Glutamatergic neuron (in vitro differentiated cells): ENCODE measurements around the gene PRLR. TPM values are rescaled to one million over a fixed set of nuclear protein-coding genes. Genes with fewer than 3 reads are reported as not detected.

Experiments
- DNase-seq: peaks from one replicate; pipeline ENCODE4 v3.0.0; 2022
- H3K27ac Mint-ChIP-seq: one replicate; pipeline ENCODE4 v1.8.0; 2020; ENCODE audit warnings: mild to moderate bottlenecking, mixed read lengths, inconsistent platforms; ENCODE audit not compliant: unreplicated experiment
- H3K27me3 Mint-ChIP-seq: one replicate; pipeline ENCODE4 v1.8.0; 2020; ENCODE audit warnings: mild to moderate bottlenecking, moderate library complexity, mixed read lengths, inconsistent platforms; ENCODE audit not compliant: unreplicated experiment
- H3K36me3 Mint-ChIP-seq: one replicate; pipeline ENCODE4 v1.8.0; 2020; ENCODE audit warnings: mild to moderate bottlenecking, mixed read lengths, inconsistent platforms; ENCODE audit not compliant: unreplicated experiment
- H3K4me1 Mint-ChIP-seq: one replicate; pipeline ENCODE4 v1.8.0; 2020; ENCODE audit warnings: mild to moderate bottlenecking, low read depth, mixed read lengths, inconsistent platforms; ENCODE audit not compliant: unreplicated experiment
- H3K4me3 Mint-ChIP-seq: one replicate; pipeline ENCODE4 v1.8.0; 2020; ENCODE audit warnings: mild to moderate bottlenecking, mixed read lengths, inconsistent platforms; ENCODE audit not compliant: unreplicated experiment
- H3K9me3 Mint-ChIP-seq: one replicate; pipeline ENCODE4 v1.8.0; 2020; ENCODE audit warnings: mild to moderate bottlenecking, moderate library complexity, mixed read lengths, inconsistent platforms; ENCODE audit not compliant: unreplicated experiment
- total RNA-seq: library from RNA; stranded (reverse); fragmentation: NEBNext Ultra II Directional; extraction: Animal tissue kit (Norgen Biotek cat#: 25700); gene quantifications from one replicate; pipeline ENCODE4 v1.2.1, GENCODE V29; 2021; ENCODE audit not compliant: unreplicated experiment
- TF ChIP-seq, protein P1 (sequence below): fragments of 200-600 bp; sonication (generic); IDR thresholded peaks from one replicate; pipeline ENCODE4 v1.5.0; 2021; ENCODE audit not compliant: partially characterized antibody, unreplicated experiment

PRLR gene
- total RNA-seq, 1 donor from 2014 or later: not detected

DNA sequence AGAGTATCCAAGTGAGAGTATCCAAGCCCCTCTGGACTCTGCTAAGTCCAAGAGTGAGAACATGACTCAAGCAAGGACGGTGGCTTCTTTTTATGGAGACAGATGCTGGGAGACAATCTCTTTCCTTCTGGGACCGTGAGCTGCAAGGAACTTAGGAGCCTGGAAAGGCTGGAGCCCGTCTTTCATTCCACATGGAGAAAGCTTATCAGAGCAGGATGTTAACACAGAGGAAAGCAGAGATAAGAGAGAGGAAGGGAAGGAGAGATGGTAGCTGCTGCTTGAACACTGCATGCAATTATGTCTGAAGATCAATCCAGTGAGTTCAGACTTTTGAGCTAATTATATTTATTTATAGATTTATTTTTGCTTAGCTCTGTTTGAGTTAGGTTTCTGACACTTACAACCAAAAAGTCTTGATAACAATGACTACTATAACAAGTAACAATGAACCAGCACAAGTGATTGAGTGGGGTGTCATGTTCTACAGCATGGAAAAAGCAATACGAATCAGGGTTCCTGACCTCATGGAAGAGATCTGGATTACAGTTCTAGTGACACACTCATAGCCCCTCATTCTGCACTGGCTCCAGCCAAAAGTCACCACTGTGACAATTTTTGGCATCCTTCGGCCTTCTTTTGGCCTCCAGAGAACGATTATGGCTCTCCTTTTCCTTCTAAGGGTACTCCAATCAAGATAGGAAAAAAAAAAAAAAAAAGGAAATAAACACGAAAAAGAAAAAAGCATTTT is 71.5 kb downstream of the PRLR start:
- H3K27me3 Mint-ChIP-seq: no peaks in the 10 kb centered on the region
- H3K36me3 Mint-ChIP-seq: no peaks in the 10 kb centered on the region
- peaks cover 2% of the 10 kb centered on the region for H3K9me3 Mint-ChIP-seq
- DNase-seq: no peak
- no peak overlapping the region for H3K27ac Mint-ChIP-seq
- TF ChIP-seq, protein P1, sequence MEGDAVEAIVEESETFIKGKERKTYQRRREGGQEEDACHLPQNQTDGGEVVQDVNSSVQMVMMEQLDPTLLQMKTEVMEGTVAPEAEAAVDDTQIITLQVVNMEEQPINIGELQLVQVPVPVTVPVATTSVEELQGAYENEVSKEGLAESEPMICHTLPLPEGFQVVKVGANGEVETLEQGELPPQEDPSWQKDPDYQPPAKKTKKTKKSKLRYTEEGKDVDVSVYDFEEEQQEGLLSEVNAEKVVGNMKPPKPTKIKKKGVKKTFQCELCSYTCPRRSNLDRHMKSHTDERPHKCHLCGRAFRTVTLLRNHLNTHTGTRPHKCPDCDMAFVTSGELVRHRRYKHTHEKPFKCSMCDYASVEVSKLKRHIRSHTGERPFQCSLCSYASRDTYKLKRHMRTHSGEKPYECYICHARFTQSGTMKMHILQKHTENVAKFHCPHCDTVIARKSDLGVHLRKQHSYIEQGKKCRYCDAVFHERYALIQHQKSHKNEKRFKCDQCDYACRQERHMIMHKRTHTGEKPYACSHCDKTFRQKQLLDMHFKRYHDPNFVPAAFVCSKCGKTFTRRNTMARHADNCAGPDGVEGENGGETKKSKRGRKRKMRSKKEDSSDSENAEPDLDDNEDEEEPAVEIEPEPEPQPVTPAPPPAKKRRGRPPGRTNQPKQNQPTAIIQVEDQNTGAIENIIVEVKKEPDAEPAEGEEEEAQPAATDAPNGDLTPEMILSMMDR: no peak
- no peaks in the 10 kb centered on the region for H3K4me1 Mint-ChIP-seq
- H3K4me3 Mint-ChIP-seq: no peak overlapping the region

DNA sequence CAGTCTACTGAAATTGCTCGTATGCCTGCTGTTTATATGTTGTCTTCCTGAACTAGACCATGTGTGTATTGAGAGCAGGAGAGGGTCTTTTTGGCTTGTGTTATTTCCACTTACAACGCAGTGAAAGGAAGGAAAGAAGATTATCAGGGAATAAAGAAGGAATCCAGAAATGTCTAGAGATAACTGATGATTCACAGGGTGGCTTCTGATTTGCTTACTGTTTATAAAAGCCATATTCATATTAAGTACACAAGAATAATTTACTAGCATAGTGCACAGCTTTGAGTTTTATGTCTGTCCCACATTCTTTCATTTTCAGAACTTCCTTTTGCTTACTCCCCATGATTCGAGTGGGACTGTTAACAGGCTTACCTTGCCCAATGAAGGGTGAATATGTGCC is 72.1 kb downstream of the PRLR start:
- Mint-ChIP-seq H3K36me3 (no peaks in the 10 kb centered on the region), H3K27ac (no peak overlapping the region), H3K9me3 (peaks cover 2% of the 10 kb centered on the region), H3K4me3 (no peak overlapping the region), H3K27me3 (no peaks in the 10 kb centered on the region), H3K4me1 (no peaks in the 10 kb centered on the region)
- TF ChIP-seq, protein P1: no peak
- DNase-seq: no peak

DNA sequence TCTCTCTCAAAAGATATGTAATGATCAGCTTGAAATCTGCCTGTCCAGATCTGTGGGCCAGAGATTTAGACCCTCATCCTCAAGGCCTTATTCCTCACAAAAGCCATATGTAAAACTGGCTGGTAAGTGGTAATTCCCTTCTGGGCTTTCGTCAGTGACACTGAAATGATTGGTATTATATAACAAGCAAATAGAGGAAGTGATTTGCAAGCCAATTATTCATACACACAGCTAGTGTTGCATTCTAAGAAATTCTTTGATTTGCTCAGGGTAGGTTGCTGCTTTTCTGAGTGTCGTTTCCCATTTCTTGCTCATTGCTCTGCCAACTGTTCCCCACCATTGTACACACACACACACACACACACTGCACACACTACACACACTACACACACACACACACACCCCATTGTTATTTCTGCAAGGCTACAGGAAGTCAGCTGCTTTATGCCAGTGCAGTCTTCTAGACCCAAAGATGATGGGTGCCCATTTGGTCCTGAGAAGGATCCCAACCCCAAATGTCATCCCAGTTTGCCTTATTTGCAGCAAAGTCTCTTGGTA is 76.8 kb downstream of the PRLR start:
- H3K4me1 Mint-ChIP-seq: no peaks in the 10 kb centered on the region
- no peak overlapping the region for H3K27ac Mint-ChIP-seq
- H3K36me3 Mint-ChIP-seq: no peaks in the 10 kb centered on the region
- H3K9me3 Mint-ChIP-seq: peaks cover 2% of the 10 kb centered on the region
- DNase-seq: no peak
- H3K27me3 Mint-ChIP-seq: no peaks in the 10 kb centered on the region
- H3K4me3 Mint-ChIP-seq: no peak overlapping the region
- TF ChIP-seq, protein P1: no peak

DNA sequence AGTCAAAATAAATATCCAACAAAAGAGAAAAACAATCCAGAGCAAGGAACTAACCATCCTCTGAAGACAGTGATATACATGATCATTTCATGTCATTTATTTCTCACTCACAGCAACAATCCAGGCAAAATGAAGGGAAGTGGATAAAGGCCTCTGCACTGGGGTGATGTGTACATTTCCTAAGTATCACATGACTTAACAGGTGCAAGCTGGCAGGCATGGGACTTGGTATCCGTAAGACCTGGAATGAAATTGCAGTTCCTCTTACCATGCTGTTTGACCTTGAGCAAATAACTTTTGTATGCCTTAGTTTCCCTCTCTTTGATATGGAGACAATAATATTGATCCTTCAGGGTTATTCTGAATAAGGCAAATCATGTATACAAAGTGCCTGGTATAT is 77.6 kb downstream of the PRLR start:
- Mint-ChIP-seq H3K27ac (no peak overlapping the region), H3K4me3 (no peak overlapping the region), H3K36me3 (no peaks in the 10 kb centered on the region), H3K27me3 (no peaks in the 10 kb centered on the region), H3K4me1 (no peaks in the 10 kb centered on the region), H3K9me3 (peaks cover 2% of the 10 kb centered on the region)
- DNase-seq: no peak
- TF ChIP-seq, protein P1: no peak
